Activated CD4-positive, CD25-positive, alpha-beta regulatory T cell treated with anti-CD3 and anti-CD28 coated beads, Interleukin-2, amount 50 U/mL, for 16 hours (primary cell): Measurements from ENCODE around the gene CAMSAP2.
"Not testable (repeated sequence)": the region's sequence is repeated elsewhere in the genome, so short reads cannot be mapped to it uniquely, and the experiment has no call there.

Source experiments
- DNase-seq: peaks from one replicate; pipeline ENCODE4 v3.0.0-alpha.2; 2020; ENCODE audit warnings: low read depth, low spot score

CAMSAP2 gene

DNA sequence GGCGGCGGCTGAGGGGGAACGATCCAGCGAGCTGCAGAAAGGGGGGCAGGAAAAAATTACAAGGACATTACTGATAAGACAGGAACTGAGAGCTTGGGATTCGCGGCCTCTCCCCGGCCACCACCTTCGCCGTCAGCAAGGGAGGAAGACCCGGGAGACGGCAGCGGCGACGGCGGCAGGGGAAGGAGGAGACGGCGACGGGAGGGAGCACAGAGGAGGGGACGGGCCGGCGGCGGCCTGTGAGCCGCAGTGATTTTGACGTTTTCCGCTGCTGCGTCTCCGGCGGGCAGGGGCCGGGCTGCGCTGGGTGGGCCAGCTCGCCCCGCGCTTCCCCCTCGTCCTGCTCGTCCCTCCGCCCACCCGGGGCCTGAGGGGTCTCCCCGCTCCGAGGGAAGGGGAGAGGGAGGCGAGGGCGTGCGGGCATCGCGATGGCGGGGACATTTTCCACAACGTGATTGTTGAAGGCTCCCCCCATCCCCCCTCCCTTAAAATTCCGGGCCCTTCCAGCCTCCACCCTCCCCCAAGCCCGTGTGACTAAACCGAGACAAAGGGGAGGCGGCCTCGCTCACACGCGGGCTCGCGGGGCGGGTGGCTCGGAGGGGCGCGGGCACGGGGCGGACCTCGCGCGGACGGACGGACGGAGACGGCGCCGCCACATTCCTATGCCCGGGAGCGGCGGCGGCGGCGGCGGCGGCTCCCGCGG lies 407 bp downstream of the CAMSAP2 start:
- no peak for DNase-seq

DNA sequence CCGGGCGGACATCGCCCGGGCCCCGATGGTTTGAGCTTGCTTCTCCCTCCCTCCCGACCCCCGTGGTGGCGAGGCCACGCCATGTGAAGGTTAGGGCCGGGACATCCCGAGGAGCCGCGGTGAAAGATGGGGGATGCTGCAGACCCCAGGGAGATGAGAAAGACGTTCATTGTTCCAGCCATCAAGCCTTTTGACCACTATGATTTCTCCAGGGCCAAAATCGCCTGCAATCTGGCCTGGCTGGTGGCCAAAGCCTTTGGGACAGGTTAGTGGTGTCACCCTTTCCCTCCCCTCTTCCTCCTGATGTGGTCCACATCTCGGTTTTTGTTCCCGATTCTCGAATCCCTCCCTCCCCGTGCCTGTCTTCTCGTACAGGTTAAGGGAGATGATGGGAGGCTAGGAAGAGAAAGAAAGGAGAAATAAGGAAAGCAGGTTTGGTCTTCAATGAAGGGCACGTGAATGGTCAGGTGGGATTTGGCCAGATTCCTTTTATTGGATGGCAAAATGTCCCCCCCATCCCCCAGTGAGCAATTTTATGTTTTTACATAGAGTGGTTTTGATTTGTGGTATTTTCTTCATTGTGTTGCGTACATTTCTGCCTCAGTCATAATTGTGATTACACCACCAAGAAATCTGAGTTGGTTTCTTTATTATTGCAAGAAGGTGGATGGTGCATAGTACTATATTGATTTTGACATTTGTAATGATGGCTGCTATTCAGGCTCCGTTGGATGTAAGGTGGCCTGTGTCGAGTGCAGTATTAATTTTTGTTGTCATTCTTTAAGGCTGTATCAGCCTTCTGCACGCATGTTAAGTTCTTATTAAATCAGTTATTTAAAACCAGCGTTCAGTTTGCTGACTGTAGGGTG lies 1.2 kb downstream of the CAMSAP2 start:
- no peak for DNase-seq

DNA sequence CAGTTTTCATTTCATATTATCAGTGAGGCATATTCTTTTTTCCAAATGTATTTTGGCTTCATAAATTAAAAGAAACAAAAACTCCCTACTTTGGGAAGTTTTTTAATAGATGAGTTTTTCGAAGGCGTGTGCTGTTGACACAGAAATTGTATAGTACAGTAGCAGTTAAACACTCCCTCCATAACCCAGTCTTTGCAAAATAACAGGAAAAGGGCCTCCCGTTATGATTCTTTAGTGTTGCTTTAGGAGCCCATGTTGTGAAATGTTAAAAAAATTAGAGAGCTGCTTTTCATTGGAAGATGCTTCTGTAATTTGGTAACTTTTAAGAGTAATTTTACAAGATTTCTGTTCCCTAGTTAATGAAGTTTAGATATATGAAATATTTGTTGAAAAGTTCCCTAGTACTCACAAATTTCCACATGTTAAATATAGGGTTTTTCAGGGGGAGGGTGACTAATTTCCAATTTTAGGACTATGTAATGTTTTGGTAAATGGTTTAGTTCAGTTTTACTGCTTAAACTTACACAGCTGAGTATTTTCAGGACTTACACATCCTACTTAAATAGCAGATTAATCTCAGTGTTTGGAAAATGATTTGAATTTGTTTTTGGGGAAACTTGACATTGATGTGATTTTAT lies 2.0 kb downstream of the CAMSAP2 start:
- no peak for DNase-seq

DNA sequence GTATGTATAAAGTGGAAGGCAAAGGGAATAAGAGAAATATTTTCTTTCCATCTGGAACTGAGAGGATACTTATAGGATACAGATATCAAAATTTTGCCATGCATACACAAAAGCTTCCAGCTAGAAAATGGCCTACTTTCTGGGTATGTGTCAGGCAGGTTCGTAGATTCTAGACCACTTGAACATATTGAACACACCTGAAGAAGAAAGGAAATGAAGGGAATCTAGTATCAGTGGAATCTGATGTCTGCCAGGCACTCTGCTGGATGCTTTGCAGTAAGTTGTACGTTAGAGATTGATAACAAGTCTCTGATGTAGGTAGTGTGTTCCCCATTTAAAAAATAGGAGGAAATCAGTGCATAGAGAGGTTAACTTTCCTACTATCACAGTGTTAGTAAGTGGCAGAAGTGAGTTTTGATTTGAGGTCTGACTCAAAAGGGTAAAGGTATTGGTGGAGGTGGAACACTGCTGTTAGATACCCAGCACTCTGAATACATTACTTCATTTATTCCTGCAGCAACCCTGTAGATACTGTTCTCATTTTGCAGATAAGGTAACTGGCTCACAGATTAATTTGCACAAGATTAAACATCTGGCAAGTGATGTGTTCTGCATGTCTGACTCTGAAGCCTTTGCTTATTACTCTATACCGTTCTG lies 3.0 kb downstream of the CAMSAP2 start:
- DNase-seq: no peak

DNA sequence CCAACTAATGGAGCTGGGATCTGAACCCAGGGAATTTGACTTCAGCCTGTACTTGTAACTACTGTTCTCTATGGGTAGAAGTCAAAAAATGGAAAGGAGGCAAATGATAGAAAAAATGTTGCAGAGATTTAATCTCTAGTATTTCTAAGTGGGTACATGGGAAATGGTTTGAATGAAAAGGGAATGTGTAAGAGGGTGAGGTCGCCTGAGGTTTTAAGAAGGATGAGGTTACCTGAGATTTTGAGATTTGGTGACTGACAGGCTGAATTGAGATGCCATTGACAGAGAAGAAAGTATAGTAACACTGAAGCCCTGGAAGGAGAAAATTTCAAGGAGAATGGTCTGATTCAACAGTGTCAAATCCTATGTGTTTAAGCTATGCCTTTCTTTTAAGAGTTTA lies 5.5 kb downstream of the CAMSAP2 start:
- DNase-seq: no peak

DNA sequence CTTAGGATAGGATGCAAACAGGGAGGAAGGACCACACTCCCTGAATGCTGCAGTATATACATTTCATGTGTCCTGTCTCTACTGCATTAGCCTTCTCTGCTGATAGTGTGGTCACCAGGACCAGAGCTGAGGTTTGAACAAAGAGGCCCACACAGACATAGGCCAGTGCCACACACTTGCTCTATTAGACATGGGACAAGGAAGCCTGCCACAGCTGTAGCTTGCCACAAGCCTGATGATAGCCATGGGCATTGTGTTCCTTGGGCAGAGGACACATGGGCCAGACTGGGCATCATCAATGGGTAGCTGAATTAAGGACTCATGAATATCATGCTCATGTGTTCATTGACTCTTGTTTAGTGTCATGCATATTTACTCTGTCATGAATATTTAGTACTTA lies 10.4 kb downstream of the CAMSAP2 start:
- DNase-seq: no peak

DNA sequence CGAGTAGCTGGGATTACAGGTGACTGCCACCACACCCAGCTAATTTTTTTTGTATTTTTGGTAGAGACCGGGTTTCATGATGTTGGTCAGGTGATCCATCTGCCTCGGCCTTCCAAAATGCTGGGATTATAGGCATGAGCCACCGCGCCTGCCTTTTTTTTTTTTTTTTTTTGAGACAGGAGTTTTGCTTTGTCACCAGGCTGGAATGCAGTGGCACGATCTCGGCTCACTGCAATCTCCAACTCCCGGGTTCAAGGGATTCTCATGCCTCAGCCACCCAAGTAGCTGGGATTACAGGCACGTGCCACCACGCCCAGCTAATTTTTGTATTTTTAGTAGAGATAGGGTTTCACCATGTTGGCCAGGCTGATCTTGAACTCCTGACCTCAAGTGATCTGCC lies 12.1 kb downstream of the CAMSAP2 start:
- not testable (repeated sequence) for DNase-seq

DNA sequence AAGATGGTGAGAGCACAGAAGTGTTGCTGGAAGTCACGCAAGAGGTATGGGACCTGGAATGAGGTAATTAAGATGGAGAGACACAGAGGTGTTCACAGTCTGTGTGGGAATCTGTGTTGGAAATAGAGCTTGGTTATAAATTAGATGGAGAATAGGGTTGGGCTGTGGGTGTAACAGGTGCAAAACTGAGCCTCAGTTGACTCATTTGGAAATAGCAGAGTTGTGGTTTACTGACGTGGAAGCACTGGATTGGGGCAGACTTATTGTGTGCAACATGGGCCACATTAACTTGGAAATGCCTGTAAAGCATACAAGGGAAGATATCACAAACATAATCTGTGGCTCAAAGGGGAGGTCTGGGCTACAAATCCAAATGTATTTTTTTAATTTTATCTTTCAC lies 13.0 kb downstream of the CAMSAP2 start:
- no peak for DNase-seq

DNA sequence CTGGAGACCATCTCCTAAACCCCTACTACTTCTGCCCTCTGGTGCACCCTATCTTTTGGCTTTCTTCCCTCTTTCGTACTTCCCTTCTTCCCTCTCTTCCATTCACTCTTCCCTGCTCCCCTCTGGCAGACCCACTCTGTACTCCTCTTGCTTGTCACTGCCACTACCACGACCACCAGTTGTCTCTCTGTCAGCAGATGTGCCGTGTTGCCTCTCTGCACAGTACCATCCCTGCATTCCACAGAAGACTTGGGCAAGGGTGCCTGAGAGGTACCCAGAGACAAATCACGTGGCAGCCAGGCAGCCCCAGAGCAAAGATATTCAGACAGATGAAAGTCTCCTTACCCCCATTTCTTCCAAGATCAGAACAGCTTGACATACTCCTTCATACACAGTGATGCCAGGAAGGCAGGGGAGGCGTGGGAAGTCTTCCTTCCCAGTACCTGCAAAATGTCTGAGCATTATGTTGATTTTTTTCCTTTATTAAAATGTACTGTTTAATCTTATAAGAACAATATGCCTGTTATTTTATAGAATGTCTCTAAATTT lies 15.0 kb downstream of the CAMSAP2 start:
- DNase-seq: no peak

DNA sequence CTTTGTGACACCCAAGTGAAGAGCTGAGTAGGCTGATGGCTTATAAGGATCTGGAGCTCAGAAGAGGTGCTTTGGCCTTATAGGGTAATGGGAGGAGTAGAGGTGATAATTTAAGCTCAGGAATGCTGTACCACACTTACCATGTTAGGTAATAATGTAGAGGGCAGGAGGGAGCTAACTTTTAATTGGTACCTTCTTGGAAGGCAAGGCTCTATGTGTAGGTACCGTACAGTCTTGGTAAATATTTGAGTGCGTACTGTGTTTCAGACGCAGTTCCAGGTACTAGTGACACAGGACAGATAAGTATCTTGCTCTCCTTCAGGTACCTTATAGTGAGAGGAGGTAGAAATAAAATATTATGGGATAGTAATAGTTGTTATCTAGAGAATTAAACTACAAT lies 16.8 kb downstream of the CAMSAP2 start:
- no peak for DNase-seq

DNA sequence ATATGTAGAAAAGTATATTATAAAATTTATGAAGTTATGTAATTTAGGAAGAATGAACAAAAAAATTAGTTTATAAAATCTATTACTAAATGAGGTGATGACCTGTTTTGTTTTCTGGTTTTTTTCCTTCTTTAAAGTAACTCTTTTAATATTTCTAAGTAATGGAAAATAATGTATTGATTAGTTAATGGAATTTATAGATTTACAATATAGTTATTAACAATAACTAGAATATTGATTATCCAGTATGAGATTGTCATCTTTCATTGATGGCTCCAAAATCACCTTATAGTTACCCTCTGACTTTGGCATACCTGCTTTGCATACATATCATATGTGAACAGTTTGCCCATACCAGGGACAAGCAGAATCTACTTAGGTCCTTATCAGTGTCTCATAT lies 23.4 kb downstream of the CAMSAP2 start:
- DNase-seq: no peak

DNA sequence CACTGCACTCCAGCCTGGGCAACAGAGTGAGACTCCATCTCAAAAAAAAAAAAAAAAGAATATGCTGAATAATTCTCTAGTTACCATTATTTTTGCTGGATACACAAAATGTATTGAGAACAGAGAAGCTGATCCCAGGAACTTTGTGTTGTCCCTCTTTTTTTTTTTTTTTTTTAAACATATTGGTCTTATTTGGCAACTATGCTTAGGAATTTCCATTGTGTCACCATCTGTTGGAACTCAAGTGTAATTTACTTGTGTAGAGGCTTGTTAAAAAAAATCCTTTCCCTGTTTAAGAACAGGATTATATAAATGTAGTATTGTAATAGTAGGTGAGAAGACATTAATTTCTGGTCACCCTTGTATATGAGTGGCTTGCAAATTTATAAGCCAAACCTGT lies 28.6 kb downstream of the CAMSAP2 start:
- DNase-seq: no peak

DNA sequence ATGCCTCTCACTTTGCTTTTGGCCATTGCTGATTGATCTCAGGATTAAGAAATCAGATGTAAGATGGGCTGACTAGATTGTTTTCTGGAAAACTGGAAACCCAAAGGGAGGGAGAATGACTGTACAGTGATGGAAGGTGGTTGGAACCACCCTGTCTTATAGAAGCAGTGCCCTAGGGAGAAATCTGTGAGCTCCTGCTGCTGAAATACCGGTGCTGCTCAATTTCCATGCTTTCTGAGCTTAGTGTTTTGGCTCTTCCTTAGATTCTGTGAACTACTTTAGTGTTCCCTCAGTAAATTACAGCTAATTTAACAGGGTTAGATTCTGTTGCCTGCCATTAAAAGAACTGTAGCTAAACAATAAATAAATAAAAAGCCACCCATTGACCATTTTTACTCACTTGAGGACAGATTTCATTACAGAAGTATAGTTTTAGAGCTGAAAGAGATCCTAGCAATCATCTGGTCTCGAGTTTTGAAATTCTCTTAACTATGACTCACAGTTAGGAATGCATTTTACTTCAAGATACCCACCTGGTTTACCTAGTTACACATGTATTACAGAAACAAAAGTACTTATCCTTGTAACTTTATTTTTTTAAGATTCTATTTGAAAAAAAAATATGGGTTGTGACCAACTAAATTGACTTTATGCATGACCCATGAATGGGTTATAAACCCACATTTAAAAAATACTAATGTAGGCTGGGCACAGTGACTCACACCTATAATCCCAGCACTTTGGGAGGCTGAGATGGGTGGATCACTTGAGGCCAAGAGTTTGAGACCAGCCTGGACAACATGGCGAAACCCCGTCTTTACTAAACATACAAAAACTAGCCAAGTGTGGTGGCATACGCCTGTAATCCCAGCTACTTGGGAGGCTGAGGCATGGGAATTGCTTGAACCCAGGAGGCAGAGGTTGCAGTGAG lies 33.2 kb downstream of the CAMSAP2 start:
- DNase-seq: no peak

DNA sequence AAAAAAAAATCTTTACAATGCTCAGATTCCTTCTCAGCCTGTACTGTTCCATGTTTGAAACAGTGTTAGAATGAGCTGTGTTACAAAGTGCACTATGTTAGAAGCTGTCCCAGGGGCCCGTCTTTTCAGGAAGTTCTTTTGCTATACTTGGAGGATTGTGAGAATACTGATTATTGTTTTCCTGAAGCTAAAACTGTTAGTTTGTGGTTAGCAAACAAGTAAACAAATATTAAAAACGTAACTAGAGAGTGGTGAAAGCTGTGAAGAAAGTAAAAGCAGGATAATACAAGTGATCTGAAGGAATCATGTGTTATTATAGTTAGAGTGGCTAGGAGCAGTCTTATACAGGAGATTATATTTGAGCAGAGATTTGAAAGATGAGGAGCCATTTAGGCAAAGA lies 35.6 kb downstream of the CAMSAP2 start:
- DNase-seq: no peak

DNA sequence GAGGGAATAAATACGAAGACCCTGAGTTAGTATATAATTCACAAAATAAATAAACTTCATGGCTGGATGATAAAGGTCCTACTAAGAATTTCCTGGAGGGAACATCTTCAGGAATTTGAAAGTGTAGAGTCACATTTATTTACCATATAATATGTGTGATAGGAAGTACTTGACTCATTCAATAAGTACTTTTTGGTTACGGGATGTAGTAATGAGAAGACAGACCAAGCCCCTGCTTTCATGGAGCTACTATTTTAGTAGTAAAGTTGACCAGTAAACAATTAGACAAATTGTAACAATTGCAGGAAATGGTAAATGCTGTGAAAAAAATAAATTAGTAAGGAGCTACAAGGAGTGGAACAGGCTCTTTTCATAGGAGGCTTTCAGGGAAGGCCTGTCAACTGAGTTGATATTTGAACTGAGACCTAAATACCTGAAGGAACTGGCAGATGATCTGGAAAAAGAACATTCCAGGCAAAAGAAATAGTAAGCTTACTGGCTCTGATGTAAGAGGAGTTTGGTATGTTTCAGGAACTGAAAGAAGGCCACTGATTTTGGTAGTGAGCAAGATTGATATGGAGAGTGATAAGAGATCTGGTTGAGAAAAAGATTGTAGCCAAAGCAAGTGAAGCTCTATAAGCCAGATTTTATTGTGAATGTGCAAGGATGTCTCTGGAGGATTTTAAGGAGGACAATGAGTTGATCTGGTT lies 36.2 kb downstream of the CAMSAP2 start:
- no peak for DNase-seq

DNA sequence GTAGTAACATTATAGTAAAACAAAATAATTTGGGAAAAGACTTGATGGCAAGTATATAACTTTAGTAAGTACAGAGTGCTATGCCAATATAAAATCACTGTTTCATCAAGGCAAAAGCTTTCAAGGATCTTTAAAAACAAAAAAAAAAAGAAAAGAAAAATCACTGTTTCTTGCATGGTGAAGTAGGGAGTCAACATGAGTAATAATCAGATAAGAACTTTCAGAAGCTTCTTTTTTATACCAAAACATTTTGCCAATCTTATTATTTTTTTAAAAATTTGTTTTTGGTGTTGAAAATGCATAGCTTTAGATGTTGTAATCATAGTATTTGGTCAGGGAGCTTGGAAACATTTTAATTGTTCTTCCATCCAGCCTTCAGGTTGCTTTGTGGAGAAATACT lies 37.2 kb downstream of the CAMSAP2 start:
- no peak for DNase-seq

DNA sequence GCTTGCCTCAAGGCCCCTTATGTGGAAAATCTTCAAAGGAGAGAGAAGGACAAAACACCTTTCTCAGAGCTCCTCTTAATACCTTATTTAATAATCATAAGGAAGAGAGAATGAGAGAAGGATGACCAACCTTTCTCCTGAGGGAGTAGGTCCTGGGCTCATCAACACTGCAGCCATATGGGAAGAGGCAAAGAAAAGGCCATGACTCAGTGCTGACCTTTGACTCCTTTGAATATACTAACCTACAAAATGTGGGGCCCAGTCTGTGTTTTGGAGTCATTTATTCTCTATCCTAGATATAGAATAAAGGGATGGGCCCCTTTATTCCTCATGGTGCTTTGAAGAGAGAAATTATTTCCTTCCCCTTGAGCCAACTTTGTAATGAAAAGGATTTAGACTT lies 38.3 kb downstream of the CAMSAP2 start:
- DNase-seq: no peak

DNA sequence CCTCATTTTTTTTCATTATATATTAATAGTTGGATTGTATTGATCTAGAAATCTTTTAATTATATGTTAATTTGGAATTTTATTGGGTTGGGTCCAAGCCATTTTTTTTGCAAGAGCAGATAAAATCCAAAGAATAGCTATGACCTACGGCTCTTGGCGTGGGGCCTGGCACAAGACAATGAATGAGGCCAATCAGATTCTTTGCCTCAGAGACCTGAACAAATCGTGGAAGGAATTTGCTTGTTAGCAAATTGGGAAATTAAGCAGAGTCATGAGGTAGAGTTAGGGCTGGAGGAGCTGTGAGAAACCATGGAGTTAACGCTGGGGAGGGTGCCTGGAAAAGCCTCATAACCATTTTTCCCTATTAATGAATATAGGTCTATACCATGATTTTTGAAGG lies 40.1 kb downstream of the CAMSAP2 start:
- DNase-seq: no peak

DNA sequence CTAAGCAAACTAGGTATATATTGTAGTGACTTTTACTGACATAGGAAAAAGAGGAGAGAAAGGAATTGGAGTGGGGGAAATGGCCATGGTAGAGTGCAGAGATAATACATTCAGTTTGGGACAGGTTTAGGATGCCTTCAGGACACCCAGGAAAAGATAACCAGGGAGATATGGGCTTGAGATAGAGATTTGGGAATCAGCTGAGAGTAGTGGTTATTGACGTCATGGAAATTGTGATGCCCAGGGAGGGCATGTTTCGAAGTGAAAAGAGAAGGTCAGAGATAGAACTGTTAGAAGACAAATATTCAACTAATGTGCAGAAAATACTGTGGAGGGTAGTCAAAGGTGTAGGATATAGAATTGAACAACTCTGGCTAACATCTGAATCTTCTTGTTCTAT lies 40.6 kb downstream of the CAMSAP2 start:
- no peak for DNase-seq
